Measurements from ENCODE around the gene LTO1.

GRCh38 chr11:69644962-69645675, 30.0 kb downstream of the LTO1 start:
- no peak for TF ChIP-seq CTCF (IDR thresholded peaks at IDR 0.05)
- no peak for TF ChIP-seq POLR2A (IDR thresholded peaks at IDR 0.05)
